ENCODE results near the gene LRRC8E.
"Not testable (repeated sequence)": the region's sequence is repeated elsewhere in the genome, so short reads cannot be mapped to it uniquely, and the experiment has no call there.

The LRRC8E gene

DNA sequence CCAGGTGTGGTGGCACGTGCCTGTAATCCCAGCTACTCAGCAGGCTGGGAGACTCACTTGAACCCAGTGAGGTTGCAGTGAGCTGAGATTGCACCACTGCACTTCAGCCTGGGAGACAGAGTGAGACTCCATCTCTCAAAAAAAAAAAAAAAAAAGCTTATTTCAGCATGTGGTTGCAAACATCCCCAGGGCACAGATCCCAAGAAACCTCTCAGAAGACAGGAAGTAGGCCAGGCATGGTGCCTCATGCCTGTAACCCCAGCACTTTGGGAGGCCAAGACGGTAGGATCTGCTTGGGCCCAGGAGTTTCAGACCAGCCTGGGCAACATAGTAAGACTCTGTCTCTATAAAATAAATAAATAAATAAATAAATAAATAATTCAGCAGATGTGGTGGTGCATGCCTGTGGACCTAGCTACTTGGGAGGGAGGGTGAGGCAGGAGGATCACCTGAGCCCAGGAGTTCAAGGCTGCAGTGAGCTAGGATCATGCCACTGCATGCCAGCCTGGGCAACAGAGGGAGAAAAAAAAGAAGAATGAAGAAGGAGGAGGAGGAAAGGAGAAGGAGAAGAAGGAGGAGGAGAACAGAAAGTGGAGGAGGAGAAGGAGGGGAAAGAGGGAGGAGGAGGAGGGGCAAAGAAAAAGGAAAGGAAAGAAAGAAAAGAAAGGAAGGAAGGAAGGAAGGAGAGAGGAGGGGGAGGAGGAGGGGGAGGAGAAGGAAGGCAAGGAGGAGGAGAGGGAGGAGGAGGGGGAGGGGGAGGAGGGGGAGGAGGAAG lies 4.3 kb upstream of the LRRC8E start:
- Mint-ChIP-seq H3K27ac (no peak overlapping the region), H3K4me1 (ENCODE audit: low read depth) (no peaks in the 10 kb centered on the region), H3K36me3 (no peaks in the 10 kb centered on the region), H3K4me3 (no peak overlapping the region), H3K9me3 (ENCODE audit: low read depth) (no peaks in the 10 kb centered on the region), H3K27me3 (peaks cover 3% of the 10 kb centered on the region)

DNA sequence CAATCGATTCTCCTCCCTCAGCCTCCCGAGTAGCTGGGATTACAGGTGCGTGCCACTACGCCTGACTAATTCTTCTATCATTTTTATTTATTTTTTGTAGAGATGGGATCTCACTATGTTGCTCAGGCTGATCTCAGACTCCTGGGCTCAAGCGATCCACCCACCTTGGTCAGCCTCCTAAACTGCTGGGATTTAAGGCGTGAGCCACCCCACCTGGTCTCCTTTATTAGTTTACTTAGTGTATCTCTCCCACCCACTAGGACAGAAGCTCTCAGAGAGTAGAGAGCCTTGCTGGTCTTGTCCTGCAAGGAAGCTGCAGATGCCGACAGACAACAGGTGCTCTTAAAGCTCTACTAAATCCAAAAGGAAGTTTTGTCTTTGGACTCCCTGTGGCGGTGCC lies 2.5 kb upstream of the LRRC8E start:
- no peaks in the 10 kb centered on the region for H3K4me1 Mint-ChIP-seq (ENCODE audit: low read depth)
- no peaks in the 10 kb centered on the region for H3K36me3 Mint-ChIP-seq
- no peak overlapping the region for H3K4me3 Mint-ChIP-seq
- no peaks in the 10 kb centered on the region for H3K9me3 Mint-ChIP-seq (ENCODE audit: low read depth)
- no peak overlapping the region for H3K27ac Mint-ChIP-seq
- peaks cover 3% of the 10 kb centered on the region for H3K27me3 Mint-ChIP-seq

- Mint-ChIP-seq H3K4me1 (ENCODE audit: low read depth) (no peaks in the 10 kb centered on the region), H3K9me3 (ENCODE audit: low read depth) (no peaks in the 10 kb centered on the region), H3K4me3 (no peak overlapping the region), H3K27me3 (peaks cover 3% of the 10 kb centered on the region), H3K27ac (no peak overlapping the region), H3K36me3 (no peaks in the 10 kb centered on the region)
Observed at GRCh38 chr19:7887408-7888144, 734 bp upstream of the LRRC8E start.

GRCh38 chr19:7888826-7889217 lies 512 bp downstream of the LRRC8E start:
- Mint-ChIP-seq H3K36me3 (no peaks in the 10 kb centered on the region), H3K27ac (no peak overlapping the region), H3K4me3 (no peak overlapping the region), H3K9me3 (ENCODE audit: low read depth) (no peaks in the 10 kb centered on the region), H3K27me3 (peaks cover 3% of the 10 kb centered on the region), H3K4me1 (ENCODE audit: low read depth) (no peaks in the 10 kb centered on the region)

GRCh38 chr19:7893362-7894101 lies 5.2 kb downstream of the LRRC8E start:
- not testable (repeated sequence) for H3K36me3 Mint-ChIP-seq; H3K27me3 Mint-ChIP-seq; H3K27ac Mint-ChIP-seq; H3K4me3 Mint-ChIP-seq; H3K4me1 Mint-ChIP-seq (ENCODE audit: low read depth); H3K9me3 Mint-ChIP-seq (ENCODE audit: low read depth)

GRCh38 chr19:7894612-7895309 lies 6.5 kb downstream of the LRRC8E start:
- H3K36me3 Mint-ChIP-seq, result no peaks in the 10 kb centered on the region
- no peak overlapping the region for H3K27ac Mint-ChIP-seq

DNA sequence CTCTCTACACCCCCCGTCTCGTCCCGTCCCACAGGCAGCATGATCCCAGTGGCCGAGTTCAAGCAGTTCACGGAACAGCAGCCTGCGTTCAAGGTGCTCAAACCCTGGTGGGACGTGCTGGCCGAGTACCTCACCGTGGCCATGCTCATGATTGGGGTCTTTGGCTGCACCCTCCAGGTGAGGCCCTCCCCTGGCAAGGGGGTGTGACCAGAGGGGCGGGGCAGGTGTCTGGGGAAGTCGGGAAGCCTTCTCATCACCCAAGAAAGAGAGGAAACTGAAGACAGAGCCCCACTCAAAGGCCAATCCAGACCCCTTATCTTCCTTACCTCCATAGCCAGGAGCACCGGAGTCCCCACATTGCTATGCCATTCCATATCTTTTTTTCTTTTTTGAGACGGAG lies 7.3 kb downstream of the LRRC8E start:
- no peaks in the 10 kb centered on the region for H3K4me1 Mint-ChIP-seq (ENCODE audit: low read depth)
- H3K9me3 Mint-ChIP-seq (ENCODE audit: low read depth), result no peaks in the 10 kb centered on the region
- H3K27me3 Mint-ChIP-seq, result peaks cover 3% of the 10 kb centered on the region
- H3K4me3 Mint-ChIP-seq, result no peak overlapping the region
- no peak overlapping the region for H3K27ac Mint-ChIP-seq
- H3K36me3 Mint-ChIP-seq, result no peaks in the 10 kb centered on the region

More at GRCh38 chr19:7894612-7895309, 6.5 kb downstream of the LRRC8E start:
- Mint-ChIP-seq H3K27me3 (peaks cover 3% of the 10 kb centered on the region), H3K4me1 (ENCODE audit: low read depth) (no peaks in the 10 kb centered on the region), H3K9me3 (ENCODE audit: low read depth) (no peaks in the 10 kb centered on the region), H3K4me3 (no peak overlapping the region)

GRCh38 chr19:7897292-7897691 lies 9.0 kb downstream of the LRRC8E start:
- Mint-ChIP-seq H3K9me3 (ENCODE audit: low read depth) (no peaks in the 10 kb centered on the region), H3K36me3 (no peaks in the 10 kb centered on the region), H3K4me3 (no peak overlapping the region), H3K27me3 (peaks cover 3% of the 10 kb centered on the region), H3K4me1 (ENCODE audit: low read depth) (no peaks in the 10 kb centered on the region), H3K27ac (no peak overlapping the region)

- no peaks in the 10 kb centered on the region for H3K9me3 Mint-ChIP-seq (ENCODE audit: low read depth)
- no peak overlapping the region for H3K27ac Mint-ChIP-seq
- no peak overlapping the region for H3K4me3 Mint-ChIP-seq
- no peaks in the 10 kb centered on the region for H3K36me3 Mint-ChIP-seq
- peaks cover 3% of the 10 kb centered on the region for H3K27me3 Mint-ChIP-seq
- H3K4me1 Mint-ChIP-seq (ENCODE audit: low read depth), result peaks cover 8% of the 10 kb centered on the region
Observed at GRCh38 chr19:7898967-7899366, 10.7 kb downstream of the LRRC8E start.

DNA sequence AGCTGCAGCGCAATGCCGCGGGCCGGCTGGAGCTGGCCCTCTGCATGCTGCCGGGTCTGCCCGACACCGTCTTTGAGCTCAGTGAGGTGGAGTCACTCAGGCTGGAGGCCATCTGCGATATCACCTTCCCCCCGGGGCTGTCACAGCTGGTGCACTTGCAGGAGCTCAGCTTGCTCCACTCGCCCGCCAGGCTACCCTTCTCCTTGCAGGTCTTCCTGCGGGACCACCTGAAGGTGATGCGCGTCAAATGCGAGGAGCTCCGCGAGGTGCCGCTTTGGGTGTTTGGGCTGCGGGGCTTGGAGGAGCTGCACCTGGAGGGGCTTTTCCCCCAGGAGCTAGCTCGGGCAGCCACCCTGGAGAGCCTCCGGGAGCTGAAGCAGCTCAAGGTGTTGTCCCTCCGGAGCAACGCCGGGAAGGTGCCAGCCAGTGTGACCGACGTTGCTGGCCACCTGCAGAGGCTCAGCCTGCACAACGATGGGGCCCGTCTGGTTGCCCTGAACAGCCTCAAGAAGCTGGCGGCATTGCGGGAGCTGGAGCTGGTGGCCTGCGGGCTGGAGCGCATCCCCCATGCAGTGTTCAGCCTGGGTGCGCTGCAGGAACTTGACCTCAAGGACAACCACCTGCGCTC lies 11.6 kb downstream of the LRRC8E start:
- Mint-ChIP-seq H3K27ac (no peak overlapping the region), H3K27me3 (no peaks in the 10 kb centered on the region), H3K9me3 (ENCODE audit: low read depth) (no peaks in the 10 kb centered on the region), H3K4me3 (no peak overlapping the region), H3K4me1 (ENCODE audit: low read depth) (peaks cover 12% of the 10 kb centered on the region), H3K36me3 (no peaks in the 10 kb centered on the region)

DNA sequence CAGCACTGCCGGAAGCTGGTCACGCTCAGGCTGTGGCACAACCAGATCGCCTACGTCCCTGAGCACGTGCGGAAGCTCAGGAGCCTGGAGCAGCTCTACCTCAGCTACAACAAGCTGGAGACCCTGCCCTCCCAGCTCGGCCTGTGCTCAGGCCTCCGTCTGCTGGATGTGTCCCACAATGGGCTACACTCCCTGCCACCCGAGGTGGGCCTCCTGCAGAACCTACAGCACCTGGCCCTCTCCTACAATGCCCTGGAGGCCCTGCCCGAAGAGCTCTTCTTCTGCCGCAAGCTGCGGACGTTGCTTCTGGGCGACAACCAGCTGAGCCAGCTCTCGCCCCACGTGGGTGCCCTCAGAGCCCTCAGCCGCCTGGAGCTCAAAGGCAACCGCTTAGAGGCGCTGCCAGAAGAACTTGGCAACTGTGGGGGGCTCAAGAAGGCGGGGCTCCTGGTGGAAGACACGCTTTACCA lies 12.1 kb downstream of the LRRC8E start:
- Mint-ChIP-seq H3K27ac (no peak overlapping the region), H3K4me1 (ENCODE audit: low read depth) (peaks cover 16% of the 10 kb centered on the region), H3K4me3 (no peak overlapping the region), H3K9me3 (ENCODE audit: low read depth) (no peaks in the 10 kb centered on the region), H3K27me3 (no peaks in the 10 kb centered on the region), H3K36me3 (no peaks in the 10 kb centered on the region)

DNA sequence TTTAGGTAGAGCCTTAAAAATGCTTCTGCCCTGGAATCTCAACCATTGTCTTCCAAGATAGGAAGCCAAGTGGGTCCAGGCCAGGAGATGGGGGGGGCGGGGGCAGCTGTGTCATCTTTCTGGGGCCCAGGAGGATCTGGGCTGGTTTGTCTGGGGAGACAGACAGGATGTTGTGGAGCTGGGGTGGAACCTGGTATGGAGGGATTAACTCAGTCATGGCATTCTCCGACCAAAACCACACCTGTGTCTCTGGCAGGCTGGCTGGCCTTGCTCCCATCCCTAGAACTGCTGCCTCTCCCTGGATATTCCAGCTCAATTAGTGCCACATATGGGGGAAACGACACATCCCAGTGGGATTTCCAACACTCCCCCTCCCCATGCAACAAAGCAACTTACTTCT lies 12.6 kb downstream of the LRRC8E start:
- H3K36me3 Mint-ChIP-seq, result peaks cover 2% of the 10 kb centered on the region
- peaks cover 20% of the 10 kb centered on the region for H3K4me1 Mint-ChIP-seq (ENCODE audit: low read depth)
- H3K9me3 Mint-ChIP-seq (ENCODE audit: low read depth), result no peaks in the 10 kb centered on the region
- H3K4me3 Mint-ChIP-seq, result no peak overlapping the region
- no peak overlapping the region for H3K27ac Mint-ChIP-seq
- H3K27me3 Mint-ChIP-seq, result no peaks in the 10 kb centered on the region

DNA sequence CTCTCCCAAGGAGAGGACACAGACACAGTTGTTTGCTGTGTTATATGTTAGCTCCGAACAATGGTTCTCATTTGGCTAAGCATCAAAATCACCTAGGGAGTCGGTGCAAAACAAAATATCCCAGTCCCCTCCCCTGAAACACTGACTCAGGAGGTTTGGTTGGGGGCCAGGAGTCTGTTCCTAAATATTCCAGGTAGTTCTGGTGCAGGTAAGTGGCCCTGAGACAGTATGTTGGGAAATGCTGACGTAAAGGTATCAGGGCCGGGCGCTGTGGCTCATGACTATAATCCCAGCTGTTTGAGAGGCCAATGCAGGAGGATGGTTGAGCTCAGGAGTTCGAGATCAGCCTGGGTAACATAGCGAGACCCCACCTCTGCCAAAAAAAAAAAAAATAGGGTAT lies 13.0 kb downstream of the LRRC8E start:
- H3K4me3 Mint-ChIP-seq, result peak overlapping the region; percentile 63
- no peaks in the 10 kb centered on the region for H3K9me3 Mint-ChIP-seq (ENCODE audit: low read depth)
- H3K4me1 Mint-ChIP-seq (ENCODE audit: low read depth), result peaks cover 20% of the 10 kb centered on the region
- H3K36me3 Mint-ChIP-seq, result peaks cover 2% of the 10 kb centered on the region
- H3K27me3 Mint-ChIP-seq, result no peaks in the 10 kb centered on the region
- no peak overlapping the region for H3K27ac Mint-ChIP-seq

- H3K36me3 Mint-ChIP-seq, result peaks cover 2% of the 10 kb centered on the region
- peak overlapping the region; percentile 89 for H3K27ac Mint-ChIP-seq
- peak overlapping the region; percentile 89 for H3K4me3 Mint-ChIP-seq
- no peaks in the 10 kb centered on the region for H3K9me3 Mint-ChIP-seq (ENCODE audit: low read depth)
- H3K27me3 Mint-ChIP-seq, result no peaks in the 10 kb centered on the region
- H3K4me1 Mint-ChIP-seq (ENCODE audit: low read depth), result peaks cover 22% of the 10 kb centered on the region
Observed at GRCh38 chr19:7902796-7903243, 14.5 kb downstream of the LRRC8E start.

Measured in activated naive CD8-positive, alpha-beta T cell (primary cell).